Measurements from ENCODE around the gene CACNA1B.

- TF ChIP-seq, protein P1, sequence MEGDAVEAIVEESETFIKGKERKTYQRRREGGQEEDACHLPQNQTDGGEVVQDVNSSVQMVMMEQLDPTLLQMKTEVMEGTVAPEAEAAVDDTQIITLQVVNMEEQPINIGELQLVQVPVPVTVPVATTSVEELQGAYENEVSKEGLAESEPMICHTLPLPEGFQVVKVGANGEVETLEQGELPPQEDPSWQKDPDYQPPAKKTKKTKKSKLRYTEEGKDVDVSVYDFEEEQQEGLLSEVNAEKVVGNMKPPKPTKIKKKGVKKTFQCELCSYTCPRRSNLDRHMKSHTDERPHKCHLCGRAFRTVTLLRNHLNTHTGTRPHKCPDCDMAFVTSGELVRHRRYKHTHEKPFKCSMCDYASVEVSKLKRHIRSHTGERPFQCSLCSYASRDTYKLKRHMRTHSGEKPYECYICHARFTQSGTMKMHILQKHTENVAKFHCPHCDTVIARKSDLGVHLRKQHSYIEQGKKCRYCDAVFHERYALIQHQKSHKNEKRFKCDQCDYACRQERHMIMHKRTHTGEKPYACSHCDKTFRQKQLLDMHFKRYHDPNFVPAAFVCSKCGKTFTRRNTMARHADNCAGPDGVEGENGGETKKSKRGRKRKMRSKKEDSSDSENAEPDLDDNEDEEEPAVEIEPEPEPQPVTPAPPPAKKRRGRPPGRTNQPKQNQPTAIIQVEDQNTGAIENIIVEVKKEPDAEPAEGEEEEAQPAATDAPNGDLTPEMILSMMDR (conservative IDR thresholded peaks at IDR 0.05; ENCODE audit: low read depth, low read length) = no peak
- no peak for TF ChIP-seq EZH2 (IDR thresholded peaks at IDR 0.05; ENCODE audit: borderline replicate concordance, low read depth, low read length, poor library complexity, severe bottlenecking)
These were observed 203.4 kb downstream of the CACNA1B start for GRCh38 chr9:138080979-138081378.
